Lower leg skin (tissue), 3 donors: ENCODE data around the gene KRTAP10-3.

Source experiments
- POLR2A ChIP-seq, 2 donors: fragments of 450-650 bp; IDR thresholded peaks; one replicate each; pipeline ENCODE4 v1.6.1; 2016 to 2017; ENCODE audit warnings: antibody characterized with exemption in 2 of 2, mild to moderate bottlenecking in 1 of 2, moderate library complexity in 1 of 2
- TF ChIP-seq, protein P1 (sequence below), 3 donors: fragments of 450-650 bp; IDR thresholded peaks; one replicate each; pipeline ENCODE4 v1.5.1; 2016; ENCODE audit warnings: antibody characterized with exemption in 3 of 3, mild to moderate bottlenecking in 3 of 3, moderate library complexity in 2 of 3

DNA sequence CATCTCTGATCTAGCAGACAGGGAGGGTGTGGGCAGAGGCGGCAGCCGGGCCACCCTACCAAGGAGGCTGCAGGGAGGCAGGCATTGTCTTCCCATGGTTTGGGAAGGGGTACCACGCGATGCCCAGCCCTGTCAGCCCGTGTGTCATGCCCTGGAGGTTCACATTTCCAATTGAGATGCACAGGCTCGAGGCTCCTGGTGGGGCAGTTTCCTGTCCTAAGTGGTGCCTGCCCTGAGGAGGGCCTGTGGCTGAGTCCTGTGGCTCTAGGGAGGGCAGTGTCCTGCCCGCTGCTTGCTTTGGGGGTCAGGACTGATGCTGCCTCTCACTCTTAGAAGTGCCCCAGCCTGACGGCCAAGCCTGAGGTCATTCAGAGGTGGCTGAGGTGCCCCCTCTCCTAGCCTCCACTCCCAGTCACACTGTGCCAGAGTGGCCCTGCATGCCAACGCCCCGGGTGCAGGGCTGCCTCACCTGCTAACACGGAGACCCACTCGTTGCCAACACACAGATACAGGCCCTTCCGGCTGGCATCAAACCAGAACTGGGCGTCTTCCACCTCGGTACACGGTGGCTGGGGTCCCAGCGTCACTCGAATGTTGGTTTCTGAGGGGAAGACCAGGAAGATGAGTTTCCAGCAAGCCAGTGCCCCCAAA is 30.5 kb downstream of the KRTAP10-3 start:
- TF ChIP-seq, protein P1, sequence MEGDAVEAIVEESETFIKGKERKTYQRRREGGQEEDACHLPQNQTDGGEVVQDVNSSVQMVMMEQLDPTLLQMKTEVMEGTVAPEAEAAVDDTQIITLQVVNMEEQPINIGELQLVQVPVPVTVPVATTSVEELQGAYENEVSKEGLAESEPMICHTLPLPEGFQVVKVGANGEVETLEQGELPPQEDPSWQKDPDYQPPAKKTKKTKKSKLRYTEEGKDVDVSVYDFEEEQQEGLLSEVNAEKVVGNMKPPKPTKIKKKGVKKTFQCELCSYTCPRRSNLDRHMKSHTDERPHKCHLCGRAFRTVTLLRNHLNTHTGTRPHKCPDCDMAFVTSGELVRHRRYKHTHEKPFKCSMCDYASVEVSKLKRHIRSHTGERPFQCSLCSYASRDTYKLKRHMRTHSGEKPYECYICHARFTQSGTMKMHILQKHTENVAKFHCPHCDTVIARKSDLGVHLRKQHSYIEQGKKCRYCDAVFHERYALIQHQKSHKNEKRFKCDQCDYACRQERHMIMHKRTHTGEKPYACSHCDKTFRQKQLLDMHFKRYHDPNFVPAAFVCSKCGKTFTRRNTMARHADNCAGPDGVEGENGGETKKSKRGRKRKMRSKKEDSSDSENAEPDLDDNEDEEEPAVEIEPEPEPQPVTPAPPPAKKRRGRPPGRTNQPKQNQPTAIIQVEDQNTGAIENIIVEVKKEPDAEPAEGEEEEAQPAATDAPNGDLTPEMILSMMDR (IDR thresholded peaks at IDR 0.05): no peak
- TF ChIP-seq POLR2A (IDR thresholded peaks at IDR 0.05): no peak
